IPS-NIHi11 (cell line): ENCODE measurements around the gene RASA1.
A peak's percentile ranks its signal among the peaks of the same experiment; 100 is the strongest.
"Not testable (repeated sequence)": the region's sequence is repeated elsewhere in the genome, so short reads cannot be mapped to it uniquely, and the experiment has no call there.

Experiments
- DNase-seq: peaks from one replicate; pipeline ENCODE4 v3.0.0; 2012; ENCODE audit warnings: mixed read lengths, low spot score

The RASA1 gene

GRCh38 chr5:87267574-87268125 lies at the start of gene RASA1:
Gene RASA1, plus strand, starts transcription at chr5:87267883. Its CDS starts 569 bp downstream, at chr5:87268452.
- peak; percentile 94 for DNase-seq

GRCh38 chr5:87229780-87230179 lies 37.9 kb upstream of the RASA1 start:
- no peak for DNase-seq

GRCh38 chr5:87231037-87231808 lies 36.5 kb upstream of the RASA1 start:
- no peak for DNase-seq

- DNase-seq: no peak
Measured at GRCh38 chr5:87233143-87233542, 34.5 kb upstream of the RASA1 start.

GRCh38 chr5:87241555-87241954 lies 26.1 kb upstream of the RASA1 start:
- no peak for DNase-seq

- no peak for DNase-seq
Measured at GRCh38 chr5:87242242-87242641, 25.4 kb upstream of the RASA1 start.

- no peak for DNase-seq
Measured at GRCh38 chr5:87243161-87243844, 24.4 kb upstream of the RASA1 start.

GRCh38 chr5:87245451-87245850 lies 22.2 kb upstream of the RASA1 start:
- no peak for DNase-seq

GRCh38 chr5:87246061-87246460 lies 21.6 kb upstream of the RASA1 start:
- no peak for DNase-seq

- DNase-seq: no peak
Measured at GRCh38 chr5:87252283-87252605, 15.4 kb upstream of the RASA1 start.

- DNase-seq: no peak
Measured at GRCh38 chr5:87254035-87254434, 13.6 kb upstream of the RASA1 start.

- no peak for DNase-seq
Measured at GRCh38 chr5:87258507-87258906, 9.2 kb upstream of the RASA1 start.

GRCh38 chr5:87260604-87261192 lies 7.0 kb upstream of the RASA1 start:
- no peak for DNase-seq

GRCh38 chr5:87263498-87263897 lies 4.2 kb upstream of the RASA1 start:
- DNase-seq: no peak

GRCh38 chr5:87266914-87267573 lies 639 bp upstream of the RASA1 start:
- no peak for DNase-seq

- DNase-seq: peak; percentile 69
Measured at GRCh38 chr5:87268126-87268969, 665 bp downstream of the RASA1 start.

- DNase-seq: no peak
Measured at GRCh38 chr5:87268970-87269377, 1.3 kb downstream of the RASA1 start.

GRCh38 chr5:87270888-87271287 lies 3.2 kb downstream of the RASA1 start:
- DNase-seq: not testable (repeated sequence)

GRCh38 chr5:87276655-87277054 lies 9.0 kb downstream of the RASA1 start:
- DNase-seq: no peak

GRCh38 chr5:87277279-87277835 lies 9.7 kb downstream of the RASA1 start:
- DNase-seq: no peak

GRCh38 chr5:87278590-87279100 lies 11.0 kb downstream of the RASA1 start:
- no peak for DNase-seq
